Panc1 (cell line): ENCODE data around the gene CHST13. TPM values are rescaled to one million over a fixed set of nuclear protein-coding genes. Genes with fewer than 3 reads are reported as not detected.
A peak's percentile ranks its signal among the peaks of the same experiment; 100 is the strongest.

Experiments
- ATAC-seq: fragments of 200-7000 bp; cut with Tn5 transposase; 2 replicates; pipeline ENCODE4 v1.9.1; 2020; ENCODE audit warnings: mild to moderate bottlenecking, moderate library complexity
- BruUV-seq: library from RNA; stranded (reverse); fragments of 400-500 nt; replicated peaks from 2 replicates; lab custom pipeline; 2021; lab: Mats Ljungman, UMichigan
- CTCF ChIA-PET: fragments of 300-600 bp; sonication (Branson Sonifier 250); formaldehyde crosslinking; loops from one replicate; lab custom pipeline; 2022; ENCODE audit warnings: antibody characterized with exemption; lab: Charles Lee
- POLR2A ChIA-PET: fragments of 300-600 bp; sonication (Branson Sonifier 250); formaldehyde crosslinking; loops from one replicate; lab custom pipeline; 2022; ENCODE audit warnings: antibody characterized with exemption; lab: Charles Lee
- DNase-seq: peaks from one replicate; pipeline ENCODE4 v3.0.0-alpha.2; 2010; ENCODE audit warnings: low read depth, low spot score
- H3K27ac ChIP-seq: 2 replicates; pipeline ENCODE4 v1.5.1; 2011; ENCODE audit warnings: mild to moderate bottlenecking, low read length, inconsistent platforms
- H3K27me3 ChIP-seq: fragments of 200-500 bp; sonication (Bioruptor generic); 2 replicates; pipeline ENCODE4 v1.6.0; 2014; ENCODE audit warnings: low read length, inconsistent platforms; ENCODE audit not compliant: control insufficient read depth, insufficient read depth
- H3K36me3 ChIP-seq: fragments of 200-500 bp; sonication (Bioruptor generic); 2 replicates; pipeline ENCODE4 v1.5.1; 2014; ENCODE audit warnings: inconsistent platforms, mild to moderate bottlenecking, low read length, moderate library complexity; ENCODE audit not compliant: control insufficient read depth, insufficient read depth
- H3K4me1 ChIP-seq: 2 replicates; pipeline ENCODE4 v1.5.1; 2011; ENCODE audit warnings: inconsistent platforms, mild to moderate bottlenecking, low read length, moderate library complexity; ENCODE audit not compliant: control insufficient read depth, insufficient read depth
- H3K4me3 ChIP-seq, 2 experiments: 2 replicates each; pipeline ENCODE4 v1.5.1; 2011 to 2012; ENCODE audit warnings: low read depth in 2 of 2, low read length in 2 of 2, mild to moderate bottlenecking in 2 of 2, inconsistent platforms in 1 of 2, moderate library complexity in 1 of 2
- H3K9me3 ChIP-seq: fragments of 200-500 bp; sonication (Bioruptor generic); 2 replicates; pipeline ENCODE4 v1.5.1; 2014; ENCODE audit warnings: low read depth, mild to moderate bottlenecking, inconsistent platforms, low read length, moderate library complexity; ENCODE audit not compliant: control insufficient read depth, insufficient read depth
- POLR2AphosphoS5 ChIP-seq: IDR thresholded peaks from 2 replicates; pipeline ENCODE4 v1.6.1; 2012; ENCODE audit warnings: mild to moderate bottlenecking, low read depth, low read length, moderate library complexity
- REST ChIP-seq, 2 experiments: IDR thresholded peaks; 2 replicates each; pipeline ENCODE4 v1.6.1; 2011 to 2012; ENCODE audit warnings: low read depth in 2 of 2, control low read depth in 1 of 2, low read length in 1 of 2, mild to moderate bottlenecking in 1 of 2, moderate library complexity in 1 of 2; ENCODE audit not compliant: insufficient read depth in 1 of 2
- SIN3A ChIP-seq: IDR thresholded peaks from 2 replicates; pipeline ENCODE4 v1.6.1; 2012; ENCODE audit warnings: low read depth, mild to moderate bottlenecking, low read length, moderate library complexity, borderline replicate concordance; ENCODE audit not compliant: insufficient read depth
- TCF7L2 ChIP-seq: IDR thresholded peaks from 2 replicates; pipeline ENCODE4 v1.6.1; 2011; ENCODE audit warnings: mild to moderate bottlenecking, low read depth, low read length, inconsistent platforms
- in situ Hi-C: cut with HindIII; loops from 2 replicates; pipeline ENCODE4 v1.10.0; 2016; ENCODE audit warnings: low sequenced_read_pairs, low pct_unique_long_range_greater_than_20kb
- intact Hi-C: fragments of 100-400 bp; cut with micrococcal nuclease; formaldehyde crosslinking; loops from one replicate; pipeline ENCODE4 v1.10.0; 2022; ENCODE audit not compliant: unreplicated experiment
- total RNA-seq: library from RNA; stranded (reverse); gene quantifications from one replicate; pipeline ENCODE4 v1.2.1, GENCODE V29; 2021; ENCODE audit not compliant: unreplicated experiment
- TF ChIP-seq, protein P1 (sequence below): fragments of 450-650 bp; IDR thresholded peaks from 2 replicates; pipeline ENCODE4 v1.5.1; 2017; ENCODE audit warnings: mild to moderate bottlenecking

CHST13 gene
- total RNA-seq, 1 experiment from 2014 or later, result 0.64 TPM

DNA sequence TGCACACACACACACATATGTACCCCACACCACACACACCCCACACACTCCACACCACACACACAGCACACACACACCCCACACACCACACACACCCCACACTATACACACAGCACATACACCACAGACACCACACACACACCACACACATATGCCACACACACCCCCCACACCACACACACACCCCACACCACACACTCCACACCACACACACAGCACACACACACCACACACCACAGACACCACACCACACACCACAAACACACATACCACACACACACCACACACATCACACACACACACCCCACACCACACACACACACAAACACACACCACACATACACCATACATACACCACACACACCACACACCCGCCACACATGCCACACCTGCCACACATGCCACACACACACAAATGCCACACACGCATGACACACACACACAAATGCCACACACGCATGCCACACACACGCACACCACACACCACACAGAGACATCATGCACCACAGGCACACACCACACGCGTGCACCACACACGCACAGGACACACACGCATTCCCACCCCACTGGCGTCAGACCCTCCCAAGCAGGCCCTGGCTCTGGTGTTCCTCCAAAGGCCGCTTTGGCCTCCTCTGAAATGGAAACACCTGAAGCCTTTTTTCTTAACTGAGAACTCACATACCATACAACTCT is 15.7 kb downstream of the CHST13 start:
- DNase-seq (no peak), ATAC-seq (no peak)
- TF ChIP-seq SIN3A (no peak), REST (IDR thresholded peaks at IDR 0.05; ENCODE audit: insufficient read depth in 1 of 2, low read depth in 2 of 2, low read length in 1 of 2) (no peak), POLR2AphosphoS5 (no peak), TCF7L2 (no peak)
- TF ChIP-seq, protein P1, sequence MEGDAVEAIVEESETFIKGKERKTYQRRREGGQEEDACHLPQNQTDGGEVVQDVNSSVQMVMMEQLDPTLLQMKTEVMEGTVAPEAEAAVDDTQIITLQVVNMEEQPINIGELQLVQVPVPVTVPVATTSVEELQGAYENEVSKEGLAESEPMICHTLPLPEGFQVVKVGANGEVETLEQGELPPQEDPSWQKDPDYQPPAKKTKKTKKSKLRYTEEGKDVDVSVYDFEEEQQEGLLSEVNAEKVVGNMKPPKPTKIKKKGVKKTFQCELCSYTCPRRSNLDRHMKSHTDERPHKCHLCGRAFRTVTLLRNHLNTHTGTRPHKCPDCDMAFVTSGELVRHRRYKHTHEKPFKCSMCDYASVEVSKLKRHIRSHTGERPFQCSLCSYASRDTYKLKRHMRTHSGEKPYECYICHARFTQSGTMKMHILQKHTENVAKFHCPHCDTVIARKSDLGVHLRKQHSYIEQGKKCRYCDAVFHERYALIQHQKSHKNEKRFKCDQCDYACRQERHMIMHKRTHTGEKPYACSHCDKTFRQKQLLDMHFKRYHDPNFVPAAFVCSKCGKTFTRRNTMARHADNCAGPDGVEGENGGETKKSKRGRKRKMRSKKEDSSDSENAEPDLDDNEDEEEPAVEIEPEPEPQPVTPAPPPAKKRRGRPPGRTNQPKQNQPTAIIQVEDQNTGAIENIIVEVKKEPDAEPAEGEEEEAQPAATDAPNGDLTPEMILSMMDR, result no peak
- Histone ChIP-seq H3K27me3 (peaks cover 4% of the 10 kb centered on the region; the same call in 1 of the 2 replicates), H3K4me3 (no peak overlapping the region), H3K4me1 (peaks cover 6% of the 10 kb centered on the region; the same call in 1 of the 2 replicates), H3K27ac (no peak overlapping the region), H3K9me3 (no peaks in the 10 kb centered on the region), H3K36me3 (no peaks in the 10 kb centered on the region)
- BruUV-seq, result no TSS peak
- in situ Hi-C loops (no loop called here), intact Hi-C loops (no loop called here)
- ChIA-PET CTCF (interaction anchor here (0.6 kb wide), 1 partner anchor 17 kb away, joined by 4 read pairs; no protein-coding TSS in a partner anchor), POLR2A (no interaction called here)

DNA sequence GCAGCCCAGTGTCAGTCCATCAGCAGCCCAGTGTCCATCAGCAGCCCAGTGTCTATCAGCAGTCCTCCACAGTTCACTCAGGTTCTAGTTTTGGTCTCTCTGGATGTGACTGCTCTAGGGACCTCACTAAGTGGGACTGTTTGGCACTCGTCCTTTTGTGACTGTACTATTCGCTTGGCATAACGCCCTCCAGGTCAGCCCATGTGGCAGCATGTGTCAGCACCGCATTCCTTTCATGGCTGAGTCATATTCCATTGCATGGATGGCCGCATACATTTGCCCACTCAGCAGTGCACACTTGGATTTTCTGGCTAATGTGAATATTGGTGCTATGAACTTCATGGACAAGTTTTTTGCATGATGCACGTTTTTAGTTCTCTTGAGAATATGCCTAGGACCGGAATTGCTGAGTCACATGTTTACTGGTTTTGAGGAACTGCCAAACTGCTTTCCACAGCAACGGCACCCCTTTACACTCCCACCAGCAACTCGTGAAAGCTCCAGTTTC is 16.4 kb downstream of the CHST13 start:
- no peaks in the 10 kb centered on the region for H3K9me3 ChIP-seq
- peak; percentile 32; the same call in 1 of the 2 replicates for ATAC-seq
- H3K27me3 ChIP-seq, result 0 out of 2 replicates have a peak, but pooled peaks cover under 1% of the 10 kb centered on the region
- CTCF ChIA-PET, result no interaction called here
- intact Hi-C loops (no loop called here), in situ Hi-C loops (no loop called here)
- no peak overlapping the region for H3K27ac ChIP-seq
- H3K4me3 ChIP-seq, result no peak overlapping the region
- peaks cover 6% of the 10 kb centered on the region; the same call in 1 of the 2 replicates for H3K4me1 ChIP-seq
- H3K36me3 ChIP-seq, result no peaks in the 10 kb centered on the region
- POLR2A ChIA-PET, result no interaction called here
- DNase-seq, result peak; percentile 57
- no TSS peak for BruUV-seq
- TF ChIP-seq TCF7L2, result no peak
- no peak for TF ChIP-seq REST (IDR thresholded peaks at IDR 0.05; ENCODE audit: insufficient read depth in 1 of 2, low read depth in 2 of 2, low read length in 1 of 2)
- TF ChIP-seq, protein P1, result no peak
- no peak for TF ChIP-seq SIN3A
